ENCODE data around the gene KIFC1. TPM values are rescaled to one million over a fixed set of nuclear protein-coding genes. Genes with fewer than 3 reads are reported as not detected.
A peak's percentile ranks its signal among the peaks of the same experiment; 100 is the strongest.

The KIFC1 gene
- total RNA-seq, 3 donors from 2014 or later (not counting 1 experiment from before 2014, with no cell fraction given): 2.7 to 4.6 (median 3.3) TPM

DNA sequence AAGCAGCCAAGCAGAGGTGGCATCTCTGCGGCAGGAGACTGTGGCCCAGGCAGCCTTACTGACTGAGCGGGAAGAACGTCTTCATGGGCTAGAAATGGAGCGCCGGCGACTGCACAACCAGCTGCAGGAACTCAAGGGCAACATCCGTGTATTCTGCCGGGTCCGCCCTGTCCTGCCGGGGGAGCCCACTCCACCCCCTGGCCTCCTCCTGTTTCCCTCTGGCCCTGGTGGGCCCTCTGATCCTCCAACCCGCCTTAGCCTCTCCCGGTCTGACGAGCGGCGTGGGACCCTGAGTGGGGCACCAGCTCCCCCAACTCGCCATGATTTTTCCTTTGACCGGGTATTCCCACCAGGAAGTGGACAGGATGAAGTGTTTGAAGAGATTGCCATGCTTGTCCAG is 13.3 kb downstream of the KIFC1 start:
- TF ChIP-seq, protein P1, sequence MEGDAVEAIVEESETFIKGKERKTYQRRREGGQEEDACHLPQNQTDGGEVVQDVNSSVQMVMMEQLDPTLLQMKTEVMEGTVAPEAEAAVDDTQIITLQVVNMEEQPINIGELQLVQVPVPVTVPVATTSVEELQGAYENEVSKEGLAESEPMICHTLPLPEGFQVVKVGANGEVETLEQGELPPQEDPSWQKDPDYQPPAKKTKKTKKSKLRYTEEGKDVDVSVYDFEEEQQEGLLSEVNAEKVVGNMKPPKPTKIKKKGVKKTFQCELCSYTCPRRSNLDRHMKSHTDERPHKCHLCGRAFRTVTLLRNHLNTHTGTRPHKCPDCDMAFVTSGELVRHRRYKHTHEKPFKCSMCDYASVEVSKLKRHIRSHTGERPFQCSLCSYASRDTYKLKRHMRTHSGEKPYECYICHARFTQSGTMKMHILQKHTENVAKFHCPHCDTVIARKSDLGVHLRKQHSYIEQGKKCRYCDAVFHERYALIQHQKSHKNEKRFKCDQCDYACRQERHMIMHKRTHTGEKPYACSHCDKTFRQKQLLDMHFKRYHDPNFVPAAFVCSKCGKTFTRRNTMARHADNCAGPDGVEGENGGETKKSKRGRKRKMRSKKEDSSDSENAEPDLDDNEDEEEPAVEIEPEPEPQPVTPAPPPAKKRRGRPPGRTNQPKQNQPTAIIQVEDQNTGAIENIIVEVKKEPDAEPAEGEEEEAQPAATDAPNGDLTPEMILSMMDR (IDR thresholded peaks at IDR 0.05): no peak
- no peak overlapping the region for H3K27ac ChIP-seq (ENCODE audit: low read length)
- DNase-seq (no peak), ATAC-seq (no peak)
- H3K27me3 ChIP-seq (ENCODE audit: control insufficient read depth, insufficient read depth, low read length): no peaks in the 10 kb centered on the region
- H3K4me1 Mint-ChIP-seq: peaks cover 8 to 9% of the 10 kb centered on the region in 2 donors
- H3K9me3 ChIP-seq (ENCODE audit: control insufficient read depth, insufficient read depth, low read length): no peaks in the 10 kb centered on the region
- intact Hi-C loops (cut with micrococcal nuclease): no loop called here
- H3K4me3 Mint-ChIP-seq: no peak overlapping the region
- no peak overlapping the region for H3K27ac Mint-ChIP-seq
- H3K27me3 Mint-ChIP-seq (ENCODE audit: low read depth in 2 of 2): no peaks in the 10 kb centered on the region
- H3K36me3 ChIP-seq (ENCODE audit: control insufficient read depth, insufficient read depth, low read length): no peaks in the 10 kb centered on the region
- no peaks in the 10 kb centered on the region for H3K9me3 Mint-ChIP-seq
- H3K4me1 ChIP-seq (ENCODE audit: control insufficient read depth, insufficient read depth, low read length): peaks cover 21% of the 10 kb centered on the region
- 97% methylated on average over 17 of the region's 17 CpGs for WGBS (ENCODE audit: insufficient coverage)
- H3K4me3 ChIP-seq (ENCODE audit: low read length): no peak overlapping the region
- no peaks in the 10 kb centered on the region for H3K36me3 Mint-ChIP-seq

DNA sequence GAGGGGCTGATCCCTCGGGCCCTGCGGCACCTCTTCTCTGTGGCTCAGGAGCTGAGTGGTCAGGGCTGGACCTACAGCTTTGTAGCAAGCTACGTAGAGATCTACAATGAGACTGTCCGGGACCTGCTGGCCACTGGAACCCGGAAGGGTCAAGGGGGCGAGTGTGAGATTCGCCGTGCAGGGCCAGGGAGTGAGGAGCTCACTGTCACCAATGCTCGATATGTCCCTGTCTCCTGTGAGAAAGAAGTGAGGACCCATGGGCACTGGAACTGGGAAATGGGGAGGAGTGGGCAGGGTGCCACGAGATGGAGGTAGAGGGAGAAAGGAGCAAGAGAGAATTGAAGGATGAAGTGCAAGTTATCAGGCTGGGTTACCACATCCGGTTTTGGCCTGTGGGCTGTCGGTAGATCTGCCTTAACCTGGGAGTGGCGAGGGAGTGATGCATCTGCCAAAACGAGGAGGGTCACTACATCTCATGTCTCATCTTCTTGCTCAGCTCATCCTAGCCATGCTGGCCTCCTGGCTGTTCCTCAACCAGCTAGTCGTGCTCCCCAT is 13.8 kb downstream of the KIFC1 start:
- TF ChIP-seq, protein P1 (IDR thresholded peaks at IDR 0.05): no peak
- H3K27me3 ChIP-seq (ENCODE audit: control insufficient read depth, insufficient read depth, low read length): no peaks in the 10 kb centered on the region
- no peaks in the 10 kb centered on the region for H3K36me3 ChIP-seq (ENCODE audit: control insufficient read depth, insufficient read depth, low read length)
- DNase-seq (peak in 1 of 2 donors; percentile 41), ATAC-seq (no peak)
- Mint-ChIP-seq H3K4me1 (peaks cover 11 to 12% of the 10 kb centered on the region in 2 donors), H3K27ac (peak overlapping the region; percentile 26 to 41), H3K9me3 (no peaks in the 10 kb centered on the region), H3K27me3 (ENCODE audit: low read depth in 2 of 2) (no peaks in the 10 kb centered on the region), H3K4me3 (no peak overlapping the region), H3K36me3 (no peaks in the 10 kb centered on the region)
- no peak overlapping the region for H3K27ac ChIP-seq (ENCODE audit: low read length)
- 79% methylated on average over 15 of the region's 15 CpGs for whole genome bisulfite sequencing (ENCODE audit: insufficient coverage)
- peaks cover 23% of the 10 kb centered on the region for H3K4me1 ChIP-seq (ENCODE audit: control insufficient read depth, insufficient read depth, low read length)
- H3K9me3 ChIP-seq (ENCODE audit: control insufficient read depth, insufficient read depth, low read length): no peaks in the 10 kb centered on the region
- no peak overlapping the region for H3K4me3 ChIP-seq (ENCODE audit: low read length)
- intact Hi-C loops (cut with micrococcal nuclease): no loop called here

DNA sequence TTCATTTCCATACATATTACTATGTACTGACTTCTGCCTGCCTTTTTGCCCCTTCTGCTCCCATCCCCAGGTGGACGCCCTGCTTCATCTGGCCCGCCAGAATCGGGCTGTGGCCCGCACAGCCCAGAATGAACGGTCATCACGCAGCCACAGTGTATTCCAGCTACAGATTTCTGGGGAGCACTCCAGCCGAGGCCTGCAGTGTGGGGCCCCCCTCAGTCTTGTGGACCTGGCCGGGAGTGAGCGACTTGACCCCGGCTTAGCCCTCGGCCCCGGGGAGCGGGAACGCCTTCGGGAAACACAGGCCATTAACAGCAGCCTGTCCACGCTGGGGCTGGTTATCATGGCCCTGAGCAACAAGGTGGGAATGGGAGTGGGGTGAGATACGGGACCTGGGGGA is 14.5 kb downstream of the KIFC1 start:
- DNase-seq: no peak
- TF ChIP-seq, protein P1 (IDR thresholded peaks at IDR 0.05): no peak
- no peaks in the 10 kb centered on the region for H3K36me3 Mint-ChIP-seq
- H3K27ac Mint-ChIP-seq: peak overlapping the region; percentile 26 to 41
- H3K36me3 ChIP-seq (ENCODE audit: control insufficient read depth, insufficient read depth, low read length): no peaks in the 10 kb centered on the region
- H3K4me1 Mint-ChIP-seq: peaks cover 11 to 12% of the 10 kb centered on the region in 2 donors
- ATAC-seq: no peak
- H3K9me3 ChIP-seq (ENCODE audit: control insufficient read depth, insufficient read depth, low read length): no peaks in the 10 kb centered on the region
- H3K27me3 Mint-ChIP-seq (ENCODE audit: low read depth in 2 of 2): no peaks in the 10 kb centered on the region
- H3K4me1 ChIP-seq (ENCODE audit: control insufficient read depth, insufficient read depth, low read length): peaks cover 23% of the 10 kb centered on the region
- no peaks in the 10 kb centered on the region for H3K9me3 Mint-ChIP-seq
- H3K27me3 ChIP-seq (ENCODE audit: control insufficient read depth, insufficient read depth, low read length): no peaks in the 10 kb centered on the region
- no peak overlapping the region for H3K4me3 Mint-ChIP-seq
- no peak overlapping the region for H3K27ac ChIP-seq (ENCODE audit: low read length)
- H3K4me3 ChIP-seq (ENCODE audit: low read length): no peak overlapping the region
- WGBS (ENCODE audit: insufficient coverage): 98% methylated on average over 16 of the region's 17 CpGs
- intact Hi-C loops (cut with micrococcal nuclease): no loop called here

Data from natural killer cell (primary cell).